SK-N-SH (cell line): Measurements from ENCODE around the gene CABP1.
"Not testable (repeated sequence)": the region's sequence is repeated elsewhere in the genome, so short reads cannot be mapped to it uniquely, and the experiment has no call there.

Experiments used
- GABPA ChIP-seq: IDR thresholded peaks from 2 replicates; pipeline ENCODE4 v1.4.0; 2012; ENCODE audit warnings: low read depth, mild to moderate bottlenecking
- GATA2 ChIP-seq: sonication (generic); formaldehyde crosslinking; IDR thresholded peaks from 2 replicates; pipeline ENCODE4 v1.5.0; 2020; ENCODE audit warnings: mild to moderate bottlenecking, missing genetic modification reagents
- POLR2AphosphoS5 ChIP-seq: IDR thresholded peaks from 2 replicates; pipeline ENCODE4 v1.6.1; 2012; ENCODE audit warnings: low read depth, low read length
- RCOR1 ChIP-seq: fragments of 150-350 bp; IDR thresholded peaks from 2 replicates; pipeline ENCODE4 v1.6.1; 2017; ENCODE audit warnings: antibody characterized with exemption, low read length
- RXRA ChIP-seq: IDR thresholded peaks from 2 replicates; pipeline ENCODE4 v1.4.0; 2012; ENCODE audit warnings: low read depth, mild to moderate bottlenecking, borderline replicate concordance
- TF ChIP-seq, protein P1 (sequence below): IDR thresholded peaks from 2 replicates; pipeline ENCODE4 v1.4.0; 2012; ENCODE audit warnings: low read depth

DNA sequence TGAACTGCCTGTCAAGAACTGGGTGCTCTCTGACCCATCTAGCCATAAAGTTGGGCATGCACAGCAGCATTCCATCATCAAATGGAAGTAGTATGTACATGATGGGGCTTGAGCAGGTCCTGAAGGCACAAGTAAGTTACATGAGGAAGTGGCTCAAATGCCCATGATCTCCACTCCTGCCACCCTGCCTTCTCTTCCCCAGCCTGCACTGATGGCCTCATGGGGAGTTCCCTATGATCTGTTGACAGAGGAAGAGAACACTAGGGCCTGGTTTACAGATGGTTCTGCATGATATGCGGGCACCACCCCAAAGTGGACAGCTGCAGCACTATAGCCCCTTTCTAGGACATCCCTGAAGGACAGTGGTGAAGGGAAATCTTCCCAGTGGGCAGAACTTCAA, 28.9 kb upstream of the CABP1 start:
- TF ChIP-seq, protein P1, sequence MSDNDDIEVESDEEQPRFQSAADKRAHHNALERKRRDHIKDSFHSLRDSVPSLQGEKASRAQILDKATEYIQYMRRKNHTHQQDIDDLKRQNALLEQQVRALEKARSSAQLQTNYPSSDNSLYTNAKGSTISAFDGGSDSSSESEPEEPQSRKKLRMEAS, result not testable (repeated sequence)
- TF ChIP-seq GATA2 (CRISPR knock-in tag); GABPA; RXRA; RCOR1; POLR2AphosphoS5: not testable (repeated sequence)
